Spleen (tissue), 7 donors: ENCODE results near the gene CDK13.

Experiments used
- POLR2A ChIP-seq, 3 donors: fragments of 450-650 bp; IDR thresholded peaks; one replicate each; pipeline ENCODE4 v1.5.1; 2017; ENCODE audit warnings: antibody characterized with exemption in 3 of 3, mild to moderate bottlenecking in 1 of 3
- POLR2AphosphoS5 ChIP-seq, 3 donors: sonication (generic); formaldehyde crosslinking; IDR thresholded peaks; one replicate each; pipeline ENCODE4 v1.5.1; 2017; ENCODE audit warnings: antibody characterized with exemption in 3 of 3
- TF ChIP-seq, protein P1 (sequence below), 11 experiments: fragments of 200-600 bp in 7 of 11; fragments of 450-650 bp in 4 of 11; sonication (generic) in 4 of 11; IDR thresholded peaks in 8 of 11; conservative IDR thresholded peaks in 3 of 11; 1 replicate in 7 of 11; 2 replicates in 4 of 11; pipeline versions ENCODE4 v1.4.0 to v1.8.0; 2016 to 2021; ENCODE audit warnings: antibody characterized with exemption in 11 of 11, inconsistent platforms in 4 of 11, mild to moderate bottlenecking in 1 of 11
- donor health status: DM: no; HTN: no; CAD: no; lungs with moderate emphysema.
- donor health status: DM: no; HTN: no; CAD: no.
- donor health status: DM: no; HTN: no; CAD: no.

DNA sequence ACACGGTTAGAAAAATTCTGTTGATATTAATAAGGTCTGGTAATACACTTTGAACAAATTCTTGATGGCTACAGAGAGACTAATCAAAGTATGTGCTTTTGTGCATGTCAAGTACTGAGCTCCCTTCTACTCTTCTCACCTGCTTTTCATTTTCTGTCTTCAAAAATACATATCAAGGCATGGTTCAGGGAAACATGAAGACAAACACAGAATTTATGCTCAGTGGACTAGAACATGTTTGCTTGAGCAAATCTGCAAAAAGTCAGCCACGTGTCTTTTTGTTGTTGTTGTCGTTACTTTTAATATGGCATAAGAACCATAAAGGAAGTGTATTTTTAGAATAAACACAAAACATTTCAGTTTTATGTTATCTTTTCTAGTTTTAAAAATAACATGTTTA lies 21.9 kb downstream of the CDK13 start:
- TF ChIP-seq POLR2A (IDR thresholded peaks at IDR 0.05) (no peak), POLR2AphosphoS5 (IDR thresholded peaks at IDR 0.05) (no peak)
- TF ChIP-seq, protein P1, sequence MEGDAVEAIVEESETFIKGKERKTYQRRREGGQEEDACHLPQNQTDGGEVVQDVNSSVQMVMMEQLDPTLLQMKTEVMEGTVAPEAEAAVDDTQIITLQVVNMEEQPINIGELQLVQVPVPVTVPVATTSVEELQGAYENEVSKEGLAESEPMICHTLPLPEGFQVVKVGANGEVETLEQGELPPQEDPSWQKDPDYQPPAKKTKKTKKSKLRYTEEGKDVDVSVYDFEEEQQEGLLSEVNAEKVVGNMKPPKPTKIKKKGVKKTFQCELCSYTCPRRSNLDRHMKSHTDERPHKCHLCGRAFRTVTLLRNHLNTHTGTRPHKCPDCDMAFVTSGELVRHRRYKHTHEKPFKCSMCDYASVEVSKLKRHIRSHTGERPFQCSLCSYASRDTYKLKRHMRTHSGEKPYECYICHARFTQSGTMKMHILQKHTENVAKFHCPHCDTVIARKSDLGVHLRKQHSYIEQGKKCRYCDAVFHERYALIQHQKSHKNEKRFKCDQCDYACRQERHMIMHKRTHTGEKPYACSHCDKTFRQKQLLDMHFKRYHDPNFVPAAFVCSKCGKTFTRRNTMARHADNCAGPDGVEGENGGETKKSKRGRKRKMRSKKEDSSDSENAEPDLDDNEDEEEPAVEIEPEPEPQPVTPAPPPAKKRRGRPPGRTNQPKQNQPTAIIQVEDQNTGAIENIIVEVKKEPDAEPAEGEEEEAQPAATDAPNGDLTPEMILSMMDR (IDR thresholded peaks at IDR 0.05 in 8 of 11, conservative IDR thresholded peaks at IDR 0.05 in 3 of 11), result no peak
